Aorta (tissue), 5 donors: Measurements from ENCODE around the gene RHO. TPM values are rescaled to one million over a fixed set of nuclear protein-coding genes. Genes with fewer than 3 reads are reported as not detected.

Experiments
- ATAC-seq: fragments of 200-7000 bp; cut with Tn5 transposase; one replicate; pipeline ENCODE4 v1.9.1; 2022; ENCODE audit warnings: moderate library complexity; ENCODE audit not compliant: low FRiP score
- DNase-seq, 2 donors: peaks; one replicate each; pipeline ENCODE4 v3.0.0-alpha.2; 2020
- H3K27ac ChIP-seq, 2 donors: one replicate each; pipeline ENCODE4 v1.5.1; 2013; ENCODE audit warnings: low read length in 2 of 2, mild to moderate bottlenecking in 2 of 2, moderate library complexity in 2 of 2, control low read depth in 1 of 2, inconsistent platforms in 1 of 2, low read depth in 1 of 2
- H3K27me3 ChIP-seq, 2 donors: one replicate each; pipeline ENCODE4 v1.6.1; 2013; ENCODE audit warnings: control low read depth in 1 of 2, low read length in 1 of 2, mild to moderate bottlenecking in 1 of 2, moderate library complexity in 1 of 2; ENCODE audit not compliant: insufficient read depth in 2 of 2, control insufficient read depth in 1 of 2
- H3K36me3 ChIP-seq, 2 donors: one replicate each; pipeline ENCODE4 v1.6.1; 2013; ENCODE audit warnings: control low read depth in 1 of 2, low read length in 1 of 2, mild to moderate bottlenecking in 1 of 2; ENCODE audit not compliant: insufficient read depth in 2 of 2, control insufficient read depth in 1 of 2
- H3K4me1 ChIP-seq, 2 donors: one replicate each; pipeline ENCODE4 v1.6.1; 2013; ENCODE audit warnings: low read length in 2 of 2, control low read depth in 1 of 2, mild to moderate bottlenecking in 1 of 2, moderate library complexity in 1 of 2; ENCODE audit not compliant: insufficient read depth in 2 of 2, control insufficient read depth in 1 of 2
- H3K4me3 ChIP-seq, 2 donors: one replicate each; pipeline ENCODE4 v1.5.1; 2013; ENCODE audit warnings: low read length in 2 of 2, control low read depth in 1 of 2, mild to moderate bottlenecking in 1 of 2
- H3K9me3 ChIP-seq: one replicate; pipeline ENCODE4 v1.6.1; 2013; ENCODE audit warnings: mild to moderate bottlenecking, low read length; ENCODE audit not compliant: control insufficient read depth
- WGBS, 2 donors: extraction: QIAGEN DNeasy Blood & Tissue Kit; methylation state at CpG; one replicate each; pipeline ENCODE4 v1.1.7; 2013; 5-methylcytosine and 5-hydroxymethylcytosine counted together
- intact Hi-C, 2 donors: fragments of 100-400 bp; cut with DNase I; formaldehyde crosslinking; loops; one replicate each; pipeline versions ENCODE4 v1.14.2 to v1.15.0; 2022
- polyA plus RNA-seq, 2 donors: library from polyadenylated mRNA; stranded (reverse); fragments of 200-250 nt; gene quantifications; one replicate each; pipeline ENCODE4 v1.2.3, GENCODE V29; 2013
- total RNA-seq, 2 donors: library from RNA; stranded (reverse); fragmentation: NEBNext Ultra II Directional; extraction: Animal tissue kit (Norgen Biotek cat#: 25700); gene quantifications; one replicate each; pipeline ENCODE4 v1.2.1, GENCODE V29; 2021
- donor health status: healthy with polysubstance abuse.
- donor health status: Bipolar disorder and iron deficiency.
- donor health status: DM: no; HTN: no; CAD: no.
- donor health status: DM: no; HTN: no; CAD: no.
- donor health status: DM: yes; HTN: yes; CAD: no.

The RHO gene
- total and polyA plus RNA-seq, 4 donors, result 0.15 TPM; not detected in 3

DNA sequence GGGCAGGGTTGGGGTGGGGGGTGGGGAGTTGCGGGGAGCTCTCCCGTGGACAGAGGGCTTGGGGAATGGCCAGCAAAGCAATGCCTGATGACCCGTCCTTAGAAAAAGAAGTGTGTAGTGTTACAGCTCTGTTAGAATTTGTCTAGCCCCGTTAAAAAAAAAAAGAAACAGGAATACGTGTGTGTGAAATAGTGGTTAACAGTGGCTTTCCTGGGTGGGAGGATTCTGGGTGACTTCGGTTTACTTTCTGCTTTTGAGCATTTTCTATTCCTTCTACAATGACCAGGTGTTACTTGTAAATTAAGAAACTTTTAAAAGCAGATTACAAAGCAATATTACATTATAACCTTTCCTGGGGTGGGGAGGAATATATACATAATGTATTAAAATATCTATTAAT, 39.5 kb downstream of the RHO start:
- H3K4me3 ChIP-seq, result no peak overlapping the region
- peaks cover 0 to 2% of the 10 kb centered on the region in 2 donors for H3K36me3 ChIP-seq
- H3K27ac ChIP-seq, result no peak overlapping the region
- H3K27me3 ChIP-seq, result no peaks in the 10 kb centered on the region
- WGBS, 2 donors, result 61 to 68% methylated on average over 6 of the region's 6 CpGs
- DNase-seq (no peak), ATAC-seq (no peak)
- intact Hi-C loops, result no loop called here
- H3K9me3 ChIP-seq, result no peaks in the 10 kb centered on the region
- H3K4me1 ChIP-seq, result no peaks in the 10 kb centered on the region

DNA sequence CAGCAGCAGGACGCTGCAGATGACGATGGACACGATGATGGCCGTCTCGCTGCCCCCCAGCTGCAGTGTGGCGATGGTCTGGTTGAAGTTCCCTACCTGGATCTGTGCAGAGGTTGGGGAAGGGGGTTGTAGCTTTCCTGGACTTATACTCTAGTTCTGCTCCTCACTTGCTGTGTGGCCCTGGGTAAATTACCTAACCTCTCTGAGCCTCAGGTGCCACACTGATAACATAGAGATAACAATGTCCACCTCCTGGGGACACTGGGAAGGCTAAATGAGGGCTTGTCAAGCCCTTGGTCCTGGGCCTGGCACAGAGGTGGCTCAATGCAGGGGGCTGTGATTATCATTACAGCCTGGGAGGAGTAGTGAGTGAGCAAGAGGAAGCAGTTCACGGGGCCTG, 41.4 kb downstream of the RHO start:
- Histone ChIP-seq H3K4me1 (no peaks in the 10 kb centered on the region), H3K27ac (no peak overlapping the region), H3K9me3 (no peaks in the 10 kb centered on the region), H3K27me3 (no peaks in the 10 kb centered on the region), H3K4me3 (no peak overlapping the region), H3K36me3 (peaks cover 0 to 4% of the 10 kb centered on the region in 2 donors)
- 91 to 94% methylated on average over 7 of the region's 7 CpGs for WGBS, 2 donors
- ATAC-seq (no peak), DNase-seq (no peak)
- intact Hi-C loops, result no loop called here

DNA sequence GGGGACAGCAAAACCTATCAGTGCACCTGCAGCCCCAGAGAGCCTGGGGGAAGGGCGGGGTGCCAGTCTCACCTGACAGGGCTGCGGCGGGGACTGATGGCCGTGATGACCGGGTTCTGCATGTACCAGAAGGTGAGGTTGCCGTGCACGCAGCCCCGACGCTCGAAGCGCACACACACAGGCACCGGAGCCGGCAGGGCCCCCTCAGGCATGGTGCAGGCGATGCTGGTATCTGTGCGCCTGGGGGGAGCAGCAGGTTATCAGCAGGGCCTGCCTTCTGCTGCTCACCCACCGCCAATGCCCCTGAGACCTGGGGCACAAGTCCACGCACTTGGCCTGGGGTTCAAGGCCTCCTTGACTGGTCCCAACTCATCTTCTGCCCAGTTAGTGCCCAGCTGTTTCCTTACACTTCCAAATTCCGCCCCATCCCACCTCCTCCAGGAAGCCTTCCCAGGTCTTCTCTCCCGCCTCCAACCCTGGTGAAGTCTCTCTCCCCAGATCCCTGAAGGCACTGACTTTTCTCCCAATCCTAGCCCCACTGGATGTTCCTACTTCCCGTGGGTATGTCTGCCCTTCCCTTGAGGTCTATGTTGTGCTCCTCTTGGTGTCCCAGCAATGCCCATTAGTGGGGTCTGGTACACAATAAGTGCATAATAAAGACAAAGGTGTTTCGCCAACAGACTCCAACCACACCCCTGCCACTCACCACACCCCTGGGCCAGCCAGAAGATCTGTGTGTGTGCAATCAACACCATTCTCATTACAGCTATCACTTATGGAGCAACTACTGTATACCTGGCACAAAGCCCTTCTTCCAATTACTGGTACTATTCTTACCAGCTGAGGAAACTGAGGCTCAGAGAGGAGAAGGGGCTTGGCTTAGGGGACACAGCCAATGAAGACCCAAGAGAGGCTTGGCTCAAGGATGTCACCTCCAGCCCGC, 43.4 kb downstream of the RHO start:
- WGBS, 2 donors, result 90 to 92% methylated on average over 22 of the region's 22 CpGs
- no peaks in the 10 kb centered on the region for H3K4me1 ChIP-seq
- H3K36me3 ChIP-seq, result peaks cover 0 to 4% of the 10 kb centered on the region in 2 donors
- H3K27me3 ChIP-seq, result no peaks in the 10 kb centered on the region
- H3K27ac ChIP-seq, result no peak overlapping the region
- no peak overlapping the region for H3K4me3 ChIP-seq
- intact Hi-C loops, result no loop called here
- DNase-seq (no peak), ATAC-seq (no peak)
- no peaks in the 10 kb centered on the region for H3K9me3 ChIP-seq

DNA sequence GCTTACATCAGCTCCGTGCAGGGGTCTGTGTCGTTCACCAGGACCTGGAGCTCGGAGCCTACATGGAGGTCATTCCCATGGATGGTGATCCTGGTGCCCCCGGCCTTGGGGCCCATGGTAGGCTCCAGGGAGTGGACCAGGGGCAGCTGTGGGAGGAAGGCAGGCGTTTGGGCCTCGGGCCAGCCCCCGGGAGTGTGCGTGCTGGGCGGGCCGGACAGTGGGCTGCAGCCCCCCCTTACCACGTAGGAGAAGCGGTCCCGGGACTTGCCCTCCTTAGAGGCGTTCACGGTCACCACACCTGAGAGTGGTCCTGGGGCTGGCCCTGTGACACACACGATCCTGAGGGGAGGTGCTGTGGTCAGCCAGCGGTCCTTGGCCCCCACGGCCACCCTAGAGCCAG, 44.2 kb downstream of the RHO start:
- peaks cover 0 to 4% of the 10 kb centered on the region in 2 donors for H3K36me3 ChIP-seq

DNA sequence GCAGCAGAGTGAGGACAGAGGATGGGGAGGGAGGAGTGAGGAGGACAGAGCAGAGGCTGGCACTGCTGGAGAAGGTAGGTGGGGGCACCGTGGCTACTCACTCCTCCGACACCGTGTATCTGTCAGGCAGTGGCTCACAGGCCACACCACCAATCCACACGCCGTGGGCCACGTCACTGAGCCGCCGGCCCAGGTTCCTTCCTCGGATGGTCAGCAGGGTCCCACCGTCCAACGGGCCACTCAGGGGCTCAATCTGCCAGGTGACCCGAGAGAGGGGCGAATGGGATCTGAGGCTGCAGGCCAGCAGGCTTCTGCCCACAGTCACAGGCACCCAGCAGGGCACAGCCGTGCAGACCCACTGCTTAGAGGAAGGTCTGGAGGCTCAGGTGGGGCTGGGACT, 45.1 kb downstream of the RHO start:
- 88 to 90% methylated on average over 14 of the region's 14 CpGs for WGBS, 2 donors
- Histone ChIP-seq H3K36me3 (peaks cover 0 to 4% of the 10 kb centered on the region in 2 donors), H3K4me1 (no peaks in the 10 kb centered on the region), H3K4me3 (no peak overlapping the region), H3K27me3 (no peaks in the 10 kb centered on the region), H3K27ac (no peak overlapping the region), H3K9me3 (no peaks in the 10 kb centered on the region)
- ATAC-seq (no peak), DNase-seq (no peak)
- intact Hi-C loops, result no loop called here

More for the DNA sequence above, 44.2 kb downstream of the RHO start:
- Histone ChIP-seq H3K9me3 (no peaks in the 10 kb centered on the region), H3K27me3 (no peaks in the 10 kb centered on the region), H3K4me1 (no peaks in the 10 kb centered on the region), H3K4me3 (no peak overlapping the region), H3K27ac (no peak overlapping the region)
- no peak for ATAC-seq
- intact Hi-C loops, result no loop called here
- DNase-seq, result no peak
- WGBS, 2 donors, result 84 to 89% methylated on average over 14 to 18 of the region's 18 CpGs

DNA sequence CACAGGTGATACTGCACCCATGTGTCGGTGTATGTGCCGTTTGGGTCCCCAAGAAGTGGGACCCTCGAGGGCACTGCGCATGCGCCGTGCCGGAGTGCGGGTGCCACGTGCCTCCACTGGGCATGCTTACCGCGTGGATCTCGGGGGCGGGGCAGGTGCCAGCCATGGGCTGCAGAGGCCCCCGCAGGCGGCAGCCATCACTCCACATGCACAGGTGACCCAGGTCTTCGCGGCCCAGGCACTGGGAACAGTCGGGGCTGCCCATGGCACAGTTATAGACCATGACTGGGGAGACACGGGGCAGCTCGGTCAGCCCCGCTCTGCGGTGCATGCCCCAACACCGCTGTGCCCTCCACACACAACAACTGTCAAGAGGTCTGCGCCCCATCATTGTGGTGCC, 45.8 kb downstream of the RHO start:
- H3K36me3 ChIP-seq, result peaks cover 0 to 4% of the 10 kb centered on the region in 2 donors
- intact Hi-C loops, result no loop called here
- no peak overlapping the region for H3K27ac ChIP-seq
- no peaks in the 10 kb centered on the region for H3K4me1 ChIP-seq
- DNase-seq (no peak), ATAC-seq (no peak)
- no peaks in the 10 kb centered on the region for H3K9me3 ChIP-seq
- H3K4me3 ChIP-seq, result no peak overlapping the region
- H3K27me3 ChIP-seq, result no peaks in the 10 kb centered on the region
- whole genome bisulfite sequencing, 2 donors, result 93% methylated on average over 24 of the region's 24 CpGs

DNA sequence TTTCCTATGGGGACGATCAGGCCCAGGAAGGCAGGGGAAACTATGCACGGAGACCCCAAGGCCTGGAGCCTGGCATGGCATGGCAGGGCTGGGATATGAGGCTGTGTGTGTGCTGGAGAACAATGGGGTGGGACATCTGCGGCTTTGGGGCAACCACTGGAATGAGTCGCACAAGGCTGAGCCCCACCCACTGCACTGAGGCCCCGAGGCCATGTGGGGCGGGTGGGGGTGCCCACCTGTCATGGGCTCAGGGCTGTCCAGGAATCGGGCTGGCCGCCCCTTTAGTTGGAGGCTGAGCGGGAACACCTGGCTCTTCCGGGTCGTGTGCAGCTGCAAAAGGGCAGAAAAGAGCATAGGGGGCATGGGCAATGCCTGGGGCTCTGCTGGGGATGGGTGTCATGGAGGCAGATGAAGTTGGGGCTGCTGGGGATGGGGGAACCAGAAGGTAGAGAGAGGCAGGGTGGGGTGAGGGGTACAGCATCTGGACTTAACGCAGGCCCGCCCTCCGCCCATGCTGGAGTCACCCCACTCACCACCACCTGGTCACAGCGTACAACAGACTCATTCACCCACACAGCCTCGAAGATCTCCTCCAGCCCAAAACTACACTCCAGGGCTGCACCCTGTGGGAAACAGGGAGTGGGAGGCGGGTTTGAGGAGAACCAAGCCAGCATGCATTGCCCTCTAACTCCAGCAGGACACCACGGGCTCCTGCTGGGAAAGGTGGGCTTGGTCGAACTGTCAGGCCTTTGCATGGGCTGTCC, 47.0 kb downstream of the RHO start:
- H3K4me1 ChIP-seq, result no peaks in the 10 kb centered on the region
- DNase-seq (no peak), ATAC-seq (no peak)
- H3K9me3 ChIP-seq, result no peaks in the 10 kb centered on the region
- no peak overlapping the region for H3K4me3 ChIP-seq
- no peaks in the 10 kb centered on the region for H3K27me3 ChIP-seq
- intact Hi-C loops, result no loop called here
- H3K27ac ChIP-seq, result no peak overlapping the region
- 84 to 86% methylated on average over 19 of the region's 19 CpGs for WGBS, 2 donors
- H3K36me3 ChIP-seq, result peaks cover 0 to 2% of the 10 kb centered on the region in 2 donors

DNA sequence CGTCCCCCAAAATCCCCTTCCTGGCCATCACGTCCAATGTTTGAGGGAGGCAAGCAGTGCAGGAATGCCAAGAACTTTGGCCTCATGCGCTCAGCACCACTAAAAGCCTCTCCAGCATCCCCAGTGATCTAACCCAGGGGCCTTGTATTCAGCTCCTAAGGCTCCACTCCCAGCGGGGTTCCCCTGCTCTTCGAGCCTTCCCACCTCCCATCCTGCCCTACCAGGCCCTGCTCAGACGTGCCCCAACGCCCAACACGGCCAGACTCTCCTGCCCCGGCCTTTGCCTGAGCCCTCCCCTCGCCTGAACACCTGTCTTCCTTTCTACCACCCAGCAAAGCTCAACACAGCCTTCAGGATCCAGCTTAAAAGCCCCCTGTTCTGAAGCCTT, 47.6 kb downstream of the RHO start:
- Histone ChIP-seq H3K4me1 (no peaks in the 10 kb centered on the region), H3K9me3 (no peaks in the 10 kb centered on the region), H3K4me3 (no peak overlapping the region), H3K27ac (no peak overlapping the region), H3K27me3 (no peaks in the 10 kb centered on the region), H3K36me3 (peaks cover 0 to 2% of the 10 kb centered on the region in 2 donors)
- WGBS, 2 donors, result 87 to 90% methylated on average over 10 of the region's 10 CpGs
- ATAC-seq (no peak), DNase-seq (no peak)
- intact Hi-C loops, result no loop called here
